Keratinocyte (primary cell): ENCODE results near the gene SPAST. TPM values are rescaled to one million over a fixed set of nuclear protein-coding genes. Genes with fewer than 3 reads are reported as not detected.
A peak's percentile ranks its signal among the peaks of the same experiment; 100 is the strongest.

Experiments
- DNase-seq: peaks from one replicate; pipeline ENCODE4 v3.0.0-alpha.2; 2011; ENCODE audit warnings: low read depth, missing footprints, low spot score
- FAIRE-seq: peaks from 2 replicates; lab custom pipeline; 2011; peaks lifted over from hg19 to GRCh38; lab: Jason Lieb, UNC
- H2AFZ ChIP-seq: 2 replicates; pipeline ENCODE4 v1.6.0; 2012; ENCODE audit warnings: low read length, control low read depth, inconsistent platforms; ENCODE audit not compliant: control insufficient read depth
- H3K27ac ChIP-seq: 2 replicates; pipeline ENCODE4 v1.5.1; 2011; ENCODE audit warnings: low read length; ENCODE audit not compliant: control insufficient read depth, insufficient read depth
- H3K27me3 ChIP-seq: 3 replicates; pipeline ENCODE4 v1.6.0; 2011; ENCODE audit warnings: low read length; ENCODE audit not compliant: control insufficient read depth, insufficient read depth; ENCODE audit errors: extremely low read depth
- H3K36me3 ChIP-seq, 2 experiments: 2 replicates in 1 of 2; 3 replicates in 1 of 2; pipeline ENCODE4 v1.5.1; 2011; ENCODE audit warnings: low read length in 2 of 2, mild to moderate bottlenecking in 1 of 2; ENCODE audit not compliant: control insufficient read depth in 2 of 2, insufficient read depth in 2 of 2; ENCODE audit errors: extremely low read depth in 1 of 2
- H3K4me1 ChIP-seq: 3 replicates; pipeline ENCODE4 v1.5.1; 2011; ENCODE audit warnings: low read length; ENCODE audit not compliant: control insufficient read depth, insufficient read depth; ENCODE audit errors: extremely low read depth
- H3K4me2 ChIP-seq: 3 replicates; pipeline ENCODE4 v1.6.0; 2011; ENCODE audit warnings: low read depth, low read length; ENCODE audit not compliant: control insufficient read depth, insufficient read depth; ENCODE audit errors: extremely low read depth
- H3K4me3 ChIP-seq, 3 experiments: fragments of 200-600 bp in 1 of 3; sonication (generic) in 1 of 3; 2 replicates in 2 of 3; 3 replicates in 1 of 3; pipeline ENCODE4 v1.5.1; 2011 to 2016; ENCODE audit warnings: low read length in 3 of 3, mild to moderate bottlenecking in 3 of 3, control low read depth in 2 of 3, inconsistent platforms in 1 of 3, low read depth in 1 of 3, mixed read lengths in 1 of 3, mixed run types in 1 of 3, moderate library complexity in 1 of 3; ENCODE audit not compliant: control insufficient read depth in 2 of 3, insufficient read depth in 2 of 3; ENCODE audit errors: extremely low read depth in 1 of 3
- H3K79me2 ChIP-seq: 2 replicates; pipeline ENCODE4 v1.6.0; 2012; ENCODE audit warnings: low read length; ENCODE audit not compliant: control insufficient read depth, insufficient read depth
- H3K9ac ChIP-seq: 3 replicates; pipeline ENCODE4 v1.6.0; 2011; ENCODE audit warnings: low read length; ENCODE audit not compliant: control insufficient read depth, insufficient read depth; ENCODE audit errors: extremely low read depth
- H3K9me1 ChIP-seq: 3 replicates; pipeline ENCODE4 v1.6.0; 2011; ENCODE audit warnings: low read length; ENCODE audit not compliant: control insufficient read depth, insufficient read depth; ENCODE audit errors: extremely low read depth
- H3K9me3 ChIP-seq: 2 replicates; pipeline ENCODE4 v1.5.1; 2012; ENCODE audit warnings: low read depth, low read length; ENCODE audit not compliant: control insufficient read depth
- H4K20me1 ChIP-seq: 3 replicates; pipeline ENCODE4 v1.6.0; 2011; ENCODE audit warnings: low read length; ENCODE audit not compliant: control insufficient read depth, insufficient read depth; ENCODE audit errors: extremely low read depth
- EZH2 ChIP-seq: IDR thresholded peaks from one replicate; pipeline ENCODE4 v1.6.1; 2012; ENCODE audit warnings: inconsistent platforms, mild to moderate bottlenecking, low read length, moderate library complexity
- dilution Hi-C: fragments of 300-500 bp; cut with MboI; formaldehyde crosslinking; loops from one replicate; pipeline ENCODE4 v1.7.0; 2020; ENCODE audit warnings: low sequenced_read_pairs; ENCODE audit not compliant: extremely low pct_ligation_motif_present
- polyA plus RNA-seq, 5 experiments: library from polyadenylated mRNA; depleted of rRNA in 3 of 5; stranded (reverse) in 3 of 5; stranded (forward) in 1 of 5; unstranded in 1 of 5; fragments of >200 nt; gene quantifications; 1 replicate in 1 of 5; 2 replicates in 3 of 5; 3 replicates in 1 of 5; pipeline versions ENCODE4 v1.2.1 to v1.2.3, GENCODE V29; 2011 to 2012; ENCODE audit warnings: missing spikeins in 2 of 5, low read depth in 1 of 5, low replicate concordance in 1 of 5
- TF ChIP-seq, protein P1 (sequence below), 3 experiments: IDR thresholded peaks in 1 of 3; conservative IDR thresholded peaks in 1 of 3; optimal IDR thresholded peaks in 1 of 3; 2 replicates in 2 of 3; 3 replicates in 1 of 3; pipeline versions ENCODE3 to v1.5.1; 2011; ENCODE audit warnings: low read length in 3 of 3, mild to moderate bottlenecking in 3 of 3, moderate library complexity in 2 of 3, control low read depth in 1 of 3, inconsistent platforms in 1 of 3; ENCODE audit not compliant: insufficient read depth in 2 of 3; ENCODE audit errors: extremely low read depth in 1 of 3

SPAST gene
- polyA plus RNA-seq, 1 donor (not counting 4 experiments of a cell fraction or from before 2014, with no cell fraction given) = 9.5 TPM

DNA sequence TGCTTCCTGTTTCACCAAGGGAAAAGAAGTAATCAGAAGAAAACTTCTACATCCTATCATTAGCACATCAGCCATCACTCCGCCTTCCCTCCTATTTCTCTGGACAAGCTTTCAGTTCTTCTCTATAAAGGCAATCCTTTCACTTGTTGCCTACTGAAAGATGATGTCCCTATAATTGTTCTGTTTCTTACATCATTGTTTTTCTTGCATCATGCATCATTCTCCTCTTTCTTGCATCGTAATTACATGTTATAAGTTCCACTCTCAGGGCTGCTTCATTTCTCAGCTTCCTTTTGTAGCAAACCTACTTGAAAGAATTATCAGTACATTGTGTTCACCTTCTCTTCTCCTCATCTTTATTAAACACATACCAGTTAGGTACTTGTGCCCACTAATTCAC, 109.5 kb downstream of the SPAST start:
- Histone ChIP-seq H3K9me3 (no peaks in the 10 kb centered on the region), H3K27me3 (no peaks in the 10 kb centered on the region), H3K4me1 (no peaks in the 10 kb centered on the region), H3K4me3 (no peak overlapping the region), H3K9ac (no peak overlapping the region), H2AFZ (no peak overlapping the region), H3K27ac (peak overlapping the region; percentile 19), H3K9me1 (no peaks in the 10 kb centered on the region), H3K36me3 (peaks cover 4 to 21% of the 10 kb centered on the region in 2 experiments), H3K4me2 (no peak overlapping the region), H4K20me1 (no peaks in the 10 kb centered on the region), H3K79me2 (peaks cover 12% of the 10 kb centered on the region)
- TF ChIP-seq EZH2 = no peak
- TF ChIP-seq, protein P1, sequence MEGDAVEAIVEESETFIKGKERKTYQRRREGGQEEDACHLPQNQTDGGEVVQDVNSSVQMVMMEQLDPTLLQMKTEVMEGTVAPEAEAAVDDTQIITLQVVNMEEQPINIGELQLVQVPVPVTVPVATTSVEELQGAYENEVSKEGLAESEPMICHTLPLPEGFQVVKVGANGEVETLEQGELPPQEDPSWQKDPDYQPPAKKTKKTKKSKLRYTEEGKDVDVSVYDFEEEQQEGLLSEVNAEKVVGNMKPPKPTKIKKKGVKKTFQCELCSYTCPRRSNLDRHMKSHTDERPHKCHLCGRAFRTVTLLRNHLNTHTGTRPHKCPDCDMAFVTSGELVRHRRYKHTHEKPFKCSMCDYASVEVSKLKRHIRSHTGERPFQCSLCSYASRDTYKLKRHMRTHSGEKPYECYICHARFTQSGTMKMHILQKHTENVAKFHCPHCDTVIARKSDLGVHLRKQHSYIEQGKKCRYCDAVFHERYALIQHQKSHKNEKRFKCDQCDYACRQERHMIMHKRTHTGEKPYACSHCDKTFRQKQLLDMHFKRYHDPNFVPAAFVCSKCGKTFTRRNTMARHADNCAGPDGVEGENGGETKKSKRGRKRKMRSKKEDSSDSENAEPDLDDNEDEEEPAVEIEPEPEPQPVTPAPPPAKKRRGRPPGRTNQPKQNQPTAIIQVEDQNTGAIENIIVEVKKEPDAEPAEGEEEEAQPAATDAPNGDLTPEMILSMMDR (optimal IDR thresholded peaks at IDR 0.05 in 1 of 3, IDR thresholded peaks at IDR 0.05 in 1 of 3, conservative IDR thresholded peaks at IDR 0.05 in 1 of 3; ENCODE audit: extremely low read depth in 1 of 3, insufficient read depth in 2 of 3, low read length in 3 of 3) = no peak
- dilution Hi-C loops = no loop called here
- DNase-seq = no peak
- no peak for FAIRE-seq

DNA sequence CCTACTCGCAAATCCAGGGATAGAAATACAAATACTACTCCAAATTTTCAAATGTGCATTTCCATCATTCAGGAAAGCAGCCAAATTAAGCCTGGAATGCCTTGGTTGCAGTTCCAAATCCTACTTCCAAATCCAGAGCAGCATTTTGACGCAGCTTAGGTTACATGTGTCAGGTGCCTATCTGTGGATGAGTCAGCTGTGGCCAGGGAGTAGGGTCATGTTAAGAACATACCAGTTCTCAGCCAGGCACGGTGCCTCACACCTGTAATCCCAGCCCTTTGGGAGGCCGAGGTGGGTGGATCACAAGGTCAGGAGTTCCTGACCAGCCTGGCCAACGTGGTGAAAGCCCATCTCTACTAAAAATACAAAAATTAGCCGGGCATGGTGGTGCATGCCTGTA, 119.3 kb downstream of the SPAST start:
- no peak for DNase-seq
- Histone ChIP-seq H2AFZ (no peak overlapping the region), H3K4me1 (no peaks in the 10 kb centered on the region), H3K4me2 (no peak overlapping the region), H4K20me1 (no peaks in the 10 kb centered on the region), H3K79me2 (no peaks in the 10 kb centered on the region), H3K9me3 (no peaks in the 10 kb centered on the region), H3K36me3 (peaks cover 4 to 7% of the 10 kb centered on the region in 2 experiments), H3K4me3 (no peak overlapping the region), H3K27me3 (no peaks in the 10 kb centered on the region), H3K9me1 (no peaks in the 10 kb centered on the region), H3K27ac (no peak overlapping the region), H3K9ac (no peak overlapping the region)
- no peak for TF ChIP-seq EZH2
- FAIRE-seq = no peak
- dilution Hi-C loops = no loop called here

DNA sequence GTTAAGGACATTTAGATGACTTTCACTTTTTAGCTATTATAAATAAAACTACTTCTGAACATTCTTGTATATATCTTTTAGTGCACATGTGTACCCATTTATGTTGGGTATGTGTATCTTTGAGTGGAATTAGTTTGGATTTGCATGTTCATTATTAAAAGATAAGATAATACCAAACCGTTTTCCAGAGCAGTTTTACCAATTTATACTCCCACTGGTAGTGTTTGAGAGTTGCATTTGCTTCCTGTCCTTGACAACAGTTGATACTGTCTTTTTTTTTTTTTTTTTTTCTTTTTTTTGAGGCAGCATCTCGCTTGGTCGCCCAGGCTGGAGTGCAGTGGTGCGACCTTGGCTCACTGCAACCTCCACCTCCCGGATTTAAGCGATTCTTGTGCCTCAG, 125.7 kb downstream of the SPAST start:
- Histone ChIP-seq H3K36me3 (peaks cover 2 to 7% of the 10 kb centered on the region in 2 experiments), H3K79me2 (no peaks in the 10 kb centered on the region), H2AFZ (no peak overlapping the region), H3K4me1 (peaks cover 12% of the 10 kb centered on the region), H3K9me1 (no peaks in the 10 kb centered on the region), H3K27me3 (no peaks in the 10 kb centered on the region), H3K4me3 (no peak overlapping the region), H4K20me1 (no peaks in the 10 kb centered on the region), H3K4me2 (no peak overlapping the region), H3K9me3 (no peaks in the 10 kb centered on the region), H3K9ac (no peak overlapping the region), H3K27ac (no peak overlapping the region)
- FAIRE-seq (no peak), DNase-seq (no peak)
- TF ChIP-seq EZH2 = no peak
- dilution Hi-C loops = no loop called here
